Activated CD8-positive, alpha-beta memory T cell treated with anti-CD3 and anti-CD28 coated beads, Interleukin-2, amount 50 U/mL, for 1 hour (primary cell): ENCODE measurements around the gene ARFGAP2.

Experiments used
- DNase-seq: peaks from one replicate; pipeline ENCODE4 v3.0.0-alpha.2; 2020; ENCODE audit errors: extremely low read depth

ARFGAP2 gene

DNA sequence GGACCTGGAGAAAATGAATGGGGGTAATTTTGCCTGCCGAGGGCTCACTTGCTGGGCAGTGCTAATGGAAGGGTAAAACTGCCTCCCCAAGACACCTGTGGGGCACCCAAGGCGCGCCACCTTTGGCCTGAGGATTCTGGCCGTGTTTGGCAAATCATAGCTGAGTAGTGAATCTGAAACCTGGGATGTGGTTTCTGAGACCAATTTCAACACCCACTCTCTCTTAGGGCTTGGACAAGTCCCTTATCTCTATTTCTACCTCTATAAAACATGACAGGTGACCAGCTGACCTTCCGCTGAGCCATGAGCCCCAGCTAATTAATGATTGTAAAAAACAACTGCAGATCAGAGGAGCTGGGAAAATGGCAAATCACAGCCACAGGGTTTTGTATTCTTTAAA lies 11.0 kb upstream of the ARFGAP2 start:
- DNase-seq = no peak

DNA sequence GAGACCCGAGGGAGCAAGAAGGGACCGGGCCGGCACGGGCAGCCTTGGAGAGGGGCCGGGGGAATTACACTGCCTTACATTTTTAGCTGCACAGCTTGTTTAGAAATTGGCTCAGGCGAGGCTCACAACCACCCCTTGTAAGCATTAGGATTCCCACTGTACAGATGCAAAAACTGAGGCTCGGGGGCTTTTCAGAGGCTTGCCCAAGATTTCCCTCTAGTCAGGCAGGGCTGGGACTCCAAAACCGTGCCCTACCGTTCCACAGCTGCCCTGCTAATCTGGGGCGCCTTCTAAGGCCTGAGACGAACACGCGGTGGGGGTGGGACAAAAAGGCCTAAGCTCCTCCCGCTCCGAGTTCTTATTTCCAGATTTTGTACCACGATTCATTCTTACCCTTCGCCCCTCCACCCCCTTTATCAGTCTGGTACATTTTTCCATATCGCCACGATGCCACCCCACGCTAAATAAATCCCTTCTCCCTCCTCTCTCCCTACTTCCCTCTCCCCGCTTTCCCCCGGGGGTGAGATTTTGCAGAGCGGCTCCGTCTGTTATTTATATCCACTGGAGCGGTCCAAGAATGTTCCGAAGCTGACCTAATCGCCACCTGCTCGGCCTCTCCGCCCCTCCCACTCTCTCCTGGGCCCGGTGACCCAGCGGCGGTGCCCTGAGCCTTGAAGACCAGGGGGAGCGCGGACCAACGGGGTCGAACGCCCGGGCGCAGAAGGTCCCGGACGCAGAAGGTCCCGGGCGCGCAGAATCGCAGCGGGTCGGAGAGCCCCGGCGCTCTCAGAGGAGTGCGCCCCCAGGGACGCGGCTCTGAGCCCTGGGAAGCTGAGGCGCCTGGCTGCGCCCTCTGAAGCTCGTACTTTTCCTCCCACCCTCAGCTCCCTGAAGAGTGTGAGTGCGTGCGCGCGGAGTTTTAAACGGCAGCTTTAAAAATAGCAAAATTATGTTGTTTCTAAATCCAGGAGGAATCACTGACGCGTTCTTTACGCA lies 10.3 kb upstream of the ARFGAP2 start:
- no peak for DNase-seq

DNA sequence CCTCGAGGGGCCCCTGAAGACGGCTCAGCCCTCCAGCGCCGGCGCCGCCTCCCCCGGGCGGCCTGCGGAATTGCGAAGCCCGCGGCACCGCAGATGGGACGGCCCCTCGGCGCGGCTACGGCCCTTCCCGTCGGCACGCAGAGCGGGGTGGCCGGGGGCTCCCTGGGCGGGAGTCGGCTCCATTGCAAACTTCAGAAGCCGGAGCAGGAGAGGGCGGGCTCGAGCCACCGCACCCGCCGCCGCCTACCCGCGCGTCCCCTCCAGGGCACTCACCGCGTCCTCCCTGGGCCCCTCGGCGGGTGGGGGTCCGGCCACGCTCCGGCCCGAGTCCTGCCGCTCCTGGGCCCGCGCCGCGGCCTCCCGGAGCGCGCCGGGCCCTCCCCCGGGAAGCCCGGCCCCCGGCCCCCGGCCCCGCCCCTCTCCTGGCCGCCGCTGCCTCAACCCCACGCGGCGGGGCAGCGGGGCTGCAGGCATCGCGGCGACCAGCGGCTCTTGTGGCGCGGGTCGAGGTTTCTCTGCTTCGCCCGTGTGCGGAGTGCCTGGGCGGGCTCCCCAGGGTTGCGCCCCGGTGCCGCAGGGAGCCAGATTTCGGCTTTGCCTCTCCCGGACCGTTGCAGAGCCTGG lies 9.5 kb upstream of the ARFGAP2 start, which contains the start of gene PACSIN3:
Gene PACSIN3 (minus strand): TSS at position 359 of the 624 bp plus-strand sequence. CDS start 3,707 bp downstream, outside the sequence.
- DNase-seq = no peak

DNA sequence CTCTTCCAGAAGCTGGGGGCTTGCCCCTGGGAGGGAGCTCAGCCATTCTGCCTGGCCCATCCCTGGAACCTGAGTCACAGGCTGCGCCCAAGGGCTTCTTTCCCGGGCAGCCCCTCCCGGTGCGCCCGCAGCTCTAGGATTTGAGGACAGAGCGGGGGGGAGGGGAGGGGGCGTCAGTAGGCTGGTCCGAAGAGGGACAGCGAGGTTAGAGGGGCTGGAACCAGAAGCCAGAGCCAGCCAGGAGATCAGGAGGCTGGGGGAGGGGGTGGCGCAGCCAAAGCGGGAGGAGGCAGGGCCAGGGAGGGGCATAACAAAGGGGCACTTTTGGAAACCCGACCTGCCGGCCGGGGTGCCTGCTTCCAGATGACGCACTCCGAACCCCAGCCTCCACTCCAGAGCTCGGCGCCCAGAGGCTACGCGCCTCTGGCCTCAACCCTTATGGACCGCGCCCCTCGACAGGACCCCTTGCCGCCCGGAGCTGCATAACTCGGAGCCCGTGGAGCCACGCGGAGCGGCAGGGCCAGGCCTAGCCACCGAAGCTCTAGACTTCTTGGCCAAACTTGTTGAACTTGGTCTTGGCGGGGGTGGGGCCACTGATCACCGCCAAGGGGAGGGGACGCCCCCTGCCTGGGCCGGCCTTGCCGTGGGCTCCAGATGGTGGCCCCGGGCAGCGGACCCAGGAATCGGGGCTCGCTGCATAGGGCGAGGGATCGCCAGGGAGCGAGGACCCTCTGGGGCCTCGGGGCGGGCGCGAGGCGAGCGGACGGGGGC lies 8.8 kb upstream of the ARFGAP2 start:
- DNase-seq = no peak

DNA sequence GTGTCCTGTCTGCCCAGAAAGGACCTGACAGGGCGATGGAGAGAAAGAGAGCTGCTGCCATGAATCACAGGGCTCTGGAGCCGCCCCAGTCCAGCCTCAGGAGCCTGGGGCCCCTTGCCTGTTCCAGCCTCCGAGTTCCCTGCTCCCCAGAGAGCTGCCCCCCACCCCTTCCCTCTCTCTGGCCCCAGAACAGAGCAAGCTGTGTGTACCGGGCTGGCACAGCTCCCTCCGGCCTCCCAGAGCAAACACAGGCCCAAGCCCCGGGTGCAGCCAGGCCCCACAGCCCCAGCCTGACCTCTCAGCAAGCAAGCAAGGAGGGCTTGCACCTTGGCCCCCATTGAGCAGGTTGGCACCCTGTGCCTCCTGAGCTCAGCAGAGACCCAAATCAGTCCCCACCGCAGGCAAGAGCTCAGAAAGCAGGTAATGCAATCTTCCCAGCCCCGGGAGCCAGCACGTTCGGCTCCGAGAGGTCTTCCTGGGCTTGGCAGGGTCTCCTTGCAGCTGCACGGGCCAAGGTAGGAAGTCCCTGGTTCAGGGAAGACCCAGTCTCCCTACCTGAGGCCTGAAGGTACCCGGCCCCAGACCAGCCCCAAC lies 8.1 kb upstream of the ARFGAP2 start:
- DNase-seq = no peak

DNA sequence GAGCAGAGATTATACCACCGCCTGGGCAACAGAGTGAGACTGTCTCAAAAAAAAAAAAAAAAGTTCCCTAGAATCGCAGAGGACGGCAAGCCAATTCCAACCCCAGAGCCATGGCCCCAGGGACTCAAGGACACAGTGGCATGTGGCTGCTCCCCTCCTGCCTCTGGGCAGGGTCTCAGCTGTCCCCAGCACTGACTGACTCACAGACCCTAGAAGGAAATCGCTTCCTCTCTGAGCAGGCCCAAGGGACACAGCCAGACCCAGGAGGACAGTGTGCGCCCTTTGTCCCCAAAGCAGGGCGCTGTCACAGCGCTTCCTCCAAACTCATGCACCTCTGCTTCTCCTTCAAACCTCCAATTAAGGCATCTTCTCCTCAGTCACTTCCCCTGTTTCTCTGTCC lies 7.3 kb upstream of the ARFGAP2 start:
- no peak for DNase-seq

DNA sequence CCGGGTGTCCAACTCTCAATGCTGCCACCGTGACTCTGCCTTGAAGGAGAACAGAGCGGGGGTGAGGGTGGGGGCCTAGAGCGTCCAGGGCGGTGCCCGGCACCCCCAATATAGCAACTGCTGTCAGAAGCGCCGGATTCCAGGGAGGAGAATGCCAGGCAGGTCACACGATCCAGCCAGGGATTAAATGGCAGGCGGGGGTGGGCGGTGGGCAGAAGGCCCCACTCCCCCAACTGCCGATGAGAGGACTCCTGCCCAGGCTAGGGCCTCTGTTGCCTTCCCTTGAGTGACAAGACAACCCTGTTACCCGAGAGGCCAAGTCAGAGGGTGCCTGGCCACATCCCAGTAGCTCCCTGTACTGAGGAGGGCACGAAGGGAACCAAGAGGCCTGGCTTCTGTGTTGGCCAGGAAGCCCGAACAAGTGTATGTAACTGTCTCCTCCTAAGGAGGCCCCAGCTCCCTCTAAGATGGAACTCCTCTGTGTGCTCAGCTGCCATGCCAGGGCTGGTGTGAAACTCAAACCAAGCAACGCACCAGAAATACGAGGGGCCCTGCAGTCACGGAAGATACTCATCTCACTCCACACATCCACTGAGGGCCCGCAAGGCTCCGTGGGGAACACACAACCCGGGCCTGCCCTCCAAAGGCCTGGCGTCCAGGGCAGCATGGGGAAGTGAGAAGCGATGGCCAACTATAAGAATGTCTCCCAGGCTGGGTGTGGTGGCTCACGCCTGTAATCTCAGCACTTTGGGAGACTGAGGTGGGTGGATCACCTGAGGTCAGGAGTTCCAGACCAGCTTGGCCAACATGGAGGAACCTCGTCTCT lies 6.6 kb upstream of the ARFGAP2 start:
- no peak for DNase-seq

DNA sequence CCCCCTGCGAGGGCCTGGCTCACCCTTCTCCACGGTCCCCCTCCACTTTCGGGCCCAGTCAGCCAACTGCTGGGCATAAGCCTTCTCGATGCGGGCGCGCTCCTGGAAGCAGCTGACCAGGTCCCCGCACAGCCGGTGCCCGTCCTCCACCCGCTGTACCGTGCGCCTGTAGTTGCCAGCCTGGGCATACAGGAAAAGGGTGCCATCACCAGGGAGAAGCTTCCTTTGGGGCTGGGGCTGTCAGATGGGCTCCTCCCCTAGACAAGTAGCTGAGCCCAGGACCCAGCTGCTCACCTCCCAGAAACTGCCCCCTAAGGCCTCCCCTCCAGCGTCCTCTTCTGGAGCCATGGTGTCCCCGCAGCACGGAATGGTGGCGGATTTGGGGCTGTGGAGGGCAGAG lies 5.7 kb upstream of the ARFGAP2 start:
- no peak for DNase-seq

DNA sequence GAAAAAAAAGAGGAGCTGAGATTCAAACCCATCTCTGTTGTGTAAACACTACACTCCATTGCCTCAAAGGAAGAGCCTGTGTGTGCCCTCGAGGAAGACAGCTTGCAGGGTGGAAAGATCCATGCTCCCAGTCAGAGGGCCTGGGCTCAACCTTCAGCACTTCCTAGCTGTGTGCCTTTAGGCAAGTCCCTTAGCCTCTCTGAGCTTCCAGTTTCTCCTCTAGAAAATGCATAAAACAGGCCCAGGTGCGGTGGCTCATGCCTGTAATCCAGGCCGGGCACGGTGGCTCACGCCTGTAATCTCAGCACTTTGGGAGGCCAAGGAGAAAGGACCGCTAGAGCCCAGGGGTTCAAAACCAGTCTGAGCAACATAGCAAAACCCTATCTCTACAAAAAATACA lies 4.6 kb upstream of the ARFGAP2 start:
- DNase-seq = no peak

DNA sequence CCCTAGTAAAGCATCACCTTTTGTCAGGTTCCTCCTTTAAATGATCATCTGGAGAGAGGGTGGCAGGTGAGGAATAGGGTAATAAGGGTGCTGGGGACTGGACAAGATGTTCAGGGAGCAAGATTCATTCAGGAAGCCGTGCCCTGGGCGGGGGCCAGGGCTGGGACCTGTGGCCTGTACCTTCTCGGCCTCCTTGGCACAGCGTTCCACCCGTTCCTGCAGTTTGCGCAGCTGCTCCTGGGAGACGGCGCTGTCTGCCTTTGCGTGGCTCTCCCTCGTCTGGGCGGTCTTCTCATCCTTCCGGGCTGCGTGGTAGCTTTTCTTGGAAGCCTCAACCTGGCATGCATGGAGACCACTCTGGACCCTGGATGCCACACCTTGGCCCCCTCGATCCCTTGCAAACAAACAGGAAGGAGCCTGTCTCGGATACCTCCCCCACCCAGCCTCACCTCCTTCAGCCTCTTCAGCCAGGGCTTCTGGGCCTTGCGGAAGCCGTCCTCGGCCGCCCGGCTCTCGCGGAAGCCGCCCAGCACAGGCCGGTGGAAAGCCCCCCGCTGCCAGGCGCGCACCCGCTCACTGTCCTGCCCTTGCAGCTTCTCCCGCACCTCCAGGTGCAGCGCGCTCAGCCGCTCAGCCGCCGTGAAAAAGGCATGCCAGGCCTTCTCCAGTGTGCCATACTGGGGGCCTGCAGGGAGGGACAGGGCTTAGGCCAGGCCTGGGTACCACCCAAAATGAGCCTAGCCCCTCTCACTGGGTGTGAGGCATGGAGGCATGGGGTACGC lies 3.5 kb upstream of the ARFGAP2 start:
- no peak for DNase-seq

DNA sequence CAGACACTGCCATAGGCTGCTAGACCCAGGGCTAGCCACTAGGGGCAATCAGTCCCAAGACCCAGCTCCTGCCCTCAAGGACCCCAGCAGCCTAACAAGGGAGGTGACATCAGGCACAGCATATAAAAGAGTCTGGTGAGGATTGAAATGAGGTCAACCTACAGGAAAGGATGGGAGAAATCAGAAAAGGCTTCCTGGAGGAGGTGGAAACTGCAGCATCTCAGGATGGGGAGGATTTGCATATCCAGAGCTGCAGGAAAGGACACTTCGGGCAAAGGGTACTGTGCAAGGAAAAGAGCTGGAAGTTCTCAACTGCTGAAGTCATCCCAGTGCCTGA lies 2.9 kb upstream of the ARFGAP2 start:
- no peak for DNase-seq

DNA sequence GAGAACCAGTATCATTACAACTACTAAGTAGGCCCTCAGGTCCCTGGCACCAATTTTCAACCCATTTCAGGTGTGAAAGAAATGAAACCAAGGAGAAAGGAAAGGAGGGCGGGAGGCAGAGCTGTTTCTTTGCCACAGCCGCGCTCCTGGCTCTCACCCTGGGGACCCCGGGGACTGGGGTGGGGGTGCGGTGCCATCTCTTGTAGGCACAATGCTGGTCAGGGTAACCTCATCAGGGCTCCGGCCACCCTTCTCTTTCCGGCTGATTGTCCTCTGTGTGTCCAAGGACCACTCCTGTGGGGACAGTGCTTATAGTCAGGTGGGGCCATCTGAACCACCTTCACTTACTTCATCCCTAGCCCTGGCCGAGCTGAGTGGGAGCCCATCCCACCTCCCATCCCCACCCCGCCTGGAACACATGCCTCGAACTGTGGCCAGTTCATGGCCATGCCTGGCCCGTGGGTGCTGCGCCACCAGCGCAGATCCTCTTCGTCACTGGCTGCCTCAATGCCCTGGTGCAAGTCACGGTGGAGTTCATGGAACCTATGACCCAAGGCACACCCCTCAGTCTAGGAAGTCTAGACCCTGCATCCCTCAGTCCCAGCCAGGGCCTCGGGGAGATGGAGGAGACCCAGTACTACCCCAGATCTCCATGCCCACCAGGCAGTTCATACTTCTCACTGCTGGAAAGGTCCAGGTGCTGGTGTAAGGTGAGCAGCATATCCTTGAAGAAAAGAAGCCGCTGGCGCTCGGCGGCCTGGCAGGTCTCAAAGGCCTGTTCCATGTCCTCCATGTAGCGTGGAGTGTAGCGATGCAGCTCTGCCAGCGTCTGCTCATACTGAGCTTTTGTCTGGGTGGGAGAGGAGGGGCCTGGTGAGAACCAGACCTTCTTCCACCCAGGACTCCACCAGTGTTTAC lies 2.3 kb upstream of the ARFGAP2 start:
- DNase-seq = no peak

DNA sequence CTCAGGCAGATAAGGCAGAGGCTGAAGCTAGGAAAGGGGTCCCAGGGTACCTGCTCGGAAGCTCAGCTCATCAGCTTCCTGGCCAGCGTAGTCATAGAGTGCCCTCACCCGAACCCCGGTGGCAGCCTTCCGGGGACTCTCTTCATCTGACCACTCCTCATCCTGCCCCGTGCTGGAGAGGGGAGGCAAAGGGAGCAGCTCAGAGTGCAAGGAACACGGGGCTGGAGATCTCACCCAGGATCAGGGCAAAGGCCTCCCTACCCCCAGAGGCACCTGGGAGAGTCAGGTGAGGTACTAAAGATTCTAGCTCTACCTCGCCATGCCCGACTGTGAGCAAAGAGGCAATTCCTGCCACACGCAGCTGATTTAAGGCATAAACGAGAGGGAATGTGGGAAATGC lies 1.6 kb upstream of the ARFGAP2 start:
- no peak for DNase-seq

DNA sequence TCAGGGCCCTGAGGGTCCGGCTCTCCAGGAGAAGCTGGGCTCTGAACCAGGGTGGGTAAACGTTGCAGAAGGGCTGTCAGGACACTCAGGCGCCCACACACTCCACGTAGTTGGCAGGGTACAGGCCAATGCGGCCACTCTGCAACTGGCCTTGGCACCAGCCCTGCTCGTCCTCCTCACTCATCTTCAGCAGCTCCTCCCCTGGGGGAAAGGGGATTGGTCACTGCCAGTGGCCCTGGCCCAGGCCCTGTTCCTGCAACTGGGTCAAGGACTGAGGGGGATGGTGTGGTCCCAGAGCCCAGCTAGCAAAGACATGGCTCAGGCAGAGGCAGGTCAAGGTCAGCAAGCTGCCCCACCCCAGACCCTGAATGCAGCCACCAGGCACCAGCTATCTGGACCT lies 1.2 kb upstream of the ARFGAP2 start:
- DNase-seq = no peak

DNA sequence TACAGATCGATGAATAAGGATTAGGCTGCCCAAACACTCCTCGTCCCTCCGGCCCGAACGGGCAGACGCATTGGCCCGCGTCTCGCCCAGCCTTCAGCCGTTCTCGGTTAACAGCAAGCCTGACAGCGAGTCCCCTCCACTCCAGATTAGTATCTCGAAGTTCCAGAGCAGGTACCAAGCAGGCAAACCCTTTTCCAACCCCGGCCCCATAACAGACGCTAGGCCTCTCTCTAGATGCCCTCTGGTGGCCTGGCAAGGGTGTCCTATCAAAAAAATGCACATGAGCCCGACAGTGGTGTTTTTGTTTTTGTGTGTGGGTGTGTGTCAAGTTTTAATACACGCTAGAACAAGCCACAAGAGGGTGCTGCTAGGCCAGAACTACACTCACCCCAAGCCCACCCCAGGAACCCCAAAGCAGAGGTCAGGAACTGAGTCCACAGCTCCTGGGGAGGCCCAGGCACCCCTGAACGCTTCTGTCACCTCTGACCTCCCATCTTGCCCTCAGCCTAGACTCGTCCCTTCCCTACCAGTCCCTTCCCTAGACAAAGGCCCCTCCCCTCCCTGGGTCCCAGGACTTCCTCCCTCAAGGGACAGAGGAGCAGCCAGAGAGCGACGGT lies 658 bp upstream of the ARFGAP2 start:
- peak; percentile 55 for DNase-seq

DNA sequence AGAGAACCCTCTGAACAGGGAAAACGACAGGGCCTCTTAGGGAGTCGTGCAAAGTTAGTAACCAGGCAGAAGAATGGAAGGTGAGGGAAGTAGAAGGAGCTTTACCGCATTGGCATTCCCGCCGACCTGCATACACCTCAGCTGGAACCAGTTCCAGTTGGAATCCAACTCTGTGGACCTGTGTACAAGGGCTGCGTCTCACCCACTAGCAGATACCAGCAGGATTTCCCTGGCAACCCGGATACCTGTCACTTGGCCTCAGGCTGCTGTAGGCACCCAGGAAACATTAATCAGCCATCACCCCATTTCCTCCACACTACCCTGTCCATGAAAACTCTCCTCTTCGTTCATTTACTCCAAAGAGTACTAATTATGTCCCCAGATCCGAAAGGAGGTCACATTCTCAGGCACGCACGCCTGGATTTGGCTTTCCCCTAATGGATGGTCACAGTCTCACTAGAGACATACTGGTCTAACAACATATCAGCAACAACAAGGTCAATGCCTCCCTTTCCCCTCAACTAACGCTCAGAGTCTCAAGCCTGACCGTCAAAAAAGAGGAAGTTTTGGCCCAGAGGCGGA lies 842 bp downstream of the ARFGAP2 start:
- no peak for DNase-seq

DNA sequence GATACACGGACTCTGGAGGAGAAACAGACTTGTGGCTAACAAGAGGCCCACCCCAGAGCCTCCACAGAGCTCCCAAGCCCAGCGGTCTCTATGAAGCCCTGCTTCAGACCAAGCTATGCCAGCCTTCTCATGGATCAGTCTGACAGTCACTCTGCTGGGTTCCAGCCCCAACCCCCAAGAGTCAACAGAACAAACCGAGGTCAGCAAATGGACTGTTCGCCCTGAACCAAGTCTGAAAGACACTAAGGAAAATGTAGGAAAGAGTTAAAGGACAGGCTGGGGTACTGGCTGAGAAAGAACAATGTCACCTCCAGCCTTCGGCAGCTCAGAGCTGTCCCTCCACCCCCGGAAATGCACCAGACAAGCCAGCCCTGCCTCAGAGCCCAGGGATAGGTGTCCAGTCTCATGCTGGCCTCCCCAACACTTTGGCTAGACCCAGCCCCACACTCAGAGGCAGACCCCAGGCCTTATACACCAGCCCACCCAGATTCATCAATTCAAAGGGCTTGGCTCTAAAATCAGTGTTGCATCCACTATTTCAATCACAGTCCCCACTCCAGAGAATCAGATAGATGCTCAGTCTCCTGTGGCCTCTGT lies 3.8 kb downstream of the ARFGAP2 start:
- no peak for DNase-seq

DNA sequence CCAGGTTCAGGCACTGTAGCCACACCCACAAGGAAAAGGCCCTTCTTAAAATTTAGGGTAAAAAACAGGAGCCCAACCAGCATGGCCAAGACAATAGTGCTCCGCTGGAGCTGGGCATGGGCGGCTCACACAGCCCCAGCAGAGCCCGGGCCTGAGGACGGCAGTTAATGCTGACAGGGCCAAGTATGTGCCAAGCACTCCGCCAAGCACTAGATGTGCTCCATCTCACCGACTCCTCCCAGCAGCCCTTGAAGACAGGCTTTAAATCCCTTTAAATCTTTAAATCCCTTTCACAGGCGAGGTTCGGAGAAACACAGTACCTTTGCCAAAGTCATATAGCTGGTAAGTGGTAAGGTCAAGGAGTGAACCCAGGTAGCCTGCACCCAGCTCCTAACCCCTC lies 4.8 kb downstream of the ARFGAP2 start:
- DNase-seq = no peak
